Mesendoderm (in vitro differentiated cells): ENCODE results near the gene TXNL4A.

Experiments used
- DNase-seq: peaks from one replicate; pipeline ENCODE4 v3.0.0; 2013
- H2AK5ac ChIP-seq: 2 replicates; pipeline ENCODE4 v1.6.1; 2013; ENCODE audit warnings: low read length, inconsistent platforms
- H2BK120ac ChIP-seq: 2 replicates; pipeline ENCODE4 v1.6.1; 2013; ENCODE audit warnings: low read depth, mild to moderate bottlenecking, low read length, moderate library complexity, mixed read lengths
- H2BK15ac ChIP-seq: replicated peaks from 2 replicates; pipeline ENCODE4 v1.6.1; 2013; ENCODE audit warnings: low read depth, mild to moderate bottlenecking, moderate library complexity
- H2BK5ac ChIP-seq: 2 replicates; pipeline ENCODE4 v1.6.1; 2013; ENCODE audit warnings: low read length, inconsistent platforms
- H3K18ac ChIP-seq: 2 replicates; pipeline ENCODE4 v1.6.1; 2013; ENCODE audit warnings: mild to moderate bottlenecking, low read length, mixed read lengths
- H3K23ac ChIP-seq: one replicate; pipeline ENCODE4 v1.6.1; 2013; ENCODE audit warnings: low read length
- H3K27ac ChIP-seq: 2 replicates; pipeline ENCODE4 v1.5.1; 2013; ENCODE audit warnings: low read depth, mild to moderate bottlenecking, inconsistent platforms, low read length, moderate library complexity
- H3K27me3 ChIP-seq: 2 replicates; pipeline ENCODE4 v1.6.1; 2013; ENCODE audit warnings: low read length, control low read depth, mild to moderate bottlenecking, inconsistent platforms; ENCODE audit not compliant: insufficient read depth, poor library complexity
- H3K36me3 ChIP-seq: 2 replicates; pipeline ENCODE4 v1.6.1; 2013; ENCODE audit warnings: low read length, inconsistent platforms; ENCODE audit not compliant: control insufficient read depth, insufficient read depth
- H3K4ac ChIP-seq: one replicate; pipeline ENCODE4 v1.6.1; 2013; ENCODE audit warnings: low read depth, mild to moderate bottlenecking, low read length, moderate library complexity
- H3K4me1 ChIP-seq: 2 replicates; pipeline ENCODE4 v1.6.1; 2013; ENCODE audit warnings: low read depth, low read length, inconsistent platforms; ENCODE audit not compliant: control insufficient read depth
- H3K4me2 ChIP-seq: 2 replicates; pipeline ENCODE4 v1.6.1; 2013; ENCODE audit warnings: low read length
- H3K4me3 ChIP-seq: 2 replicates; pipeline ENCODE4 v1.5.1; 2013; ENCODE audit warnings: mild to moderate bottlenecking, low read length
- H3K56ac ChIP-seq: one replicate; pipeline ENCODE4 v1.6.1; 2013; ENCODE audit warnings: low read length
- H3K79me1 ChIP-seq: 2 replicates; pipeline ENCODE4 v1.6.1; 2013; ENCODE audit warnings: low read length, inconsistent platforms
- H3K79me2 ChIP-seq: 2 replicates; pipeline ENCODE4 v1.6.1; 2013; ENCODE audit warnings: mild to moderate bottlenecking, low read length; ENCODE audit not compliant: control insufficient read depth, insufficient read depth
- H3K9ac ChIP-seq: 2 replicates; pipeline ENCODE4 v1.6.1; 2013; ENCODE audit warnings: low read length, inconsistent platforms
- H4K5ac ChIP-seq: one replicate; pipeline ENCODE4 v1.6.1; 2013; ENCODE audit warnings: low read length
- H4K8ac ChIP-seq: one replicate; pipeline ENCODE4 v1.6.1; 2013; ENCODE audit warnings: low read depth, mild to moderate bottlenecking, control low read depth, low read length, moderate library complexity
- WGBS: extraction: QIAGEN DNeasy Blood & Tissue Kit; methylation state at CpG from one replicate; pipeline ENCODE4 v1.1.7; 2013; ENCODE audit warnings: low lambda C conversion rate, missing lambda C conversion rate; ENCODE audit not compliant: insufficient coverage; ENCODE audit errors: extremely low coverage; 5-methylcytosine and 5-hydroxymethylcytosine counted together

The TXNL4A gene

GRCh38 chr18:79940126-79940813, 48.1 kb downstream of the TXNL4A start:
- Histone ChIP-seq H3K4me1 (no peaks in the 10 kb centered on the region), H2BK15ac (no peak overlapping the region), H2AK5ac (no peak overlapping the region), H3K56ac (no peak overlapping the region), H3K79me2 (no peaks in the 10 kb centered on the region), H3K18ac (no peak overlapping the region), H2BK5ac (no peak overlapping the region), H3K4me2 (no peak overlapping the region), H2BK120ac (no peak overlapping the region), H4K5ac (no peak overlapping the region), H3K27ac (no peak overlapping the region), H3K27me3 (no peaks in the 10 kb centered on the region), H4K8ac (no peak overlapping the region), H3K79me1 (no peaks in the 10 kb centered on the region), H3K9ac (no peak overlapping the region), H3K23ac (no peak overlapping the region), H3K4me3 (no peak overlapping the region), H3K4ac (no peak overlapping the region), H3K36me3 (no peaks in the 10 kb centered on the region)
- no peak for DNase-seq
- WGBS = no CpG with 5 or more reads among the region's 18 CpGs

- H3K27me3 ChIP-seq = no peaks in the 10 kb centered on the region
- H3K4me3 ChIP-seq = no peak overlapping the region
- H2BK5ac ChIP-seq = no peak overlapping the region
- WGBS = no CpG with 5 or more reads among the region's 5 CpGs
- no peak overlapping the region for H3K56ac ChIP-seq
- no peak overlapping the region for H3K18ac ChIP-seq
- no peak overlapping the region for H4K8ac ChIP-seq
- H2BK120ac ChIP-seq = no peak overlapping the region
- no peaks in the 10 kb centered on the region for H3K79me1 ChIP-seq
- no peak overlapping the region for H4K5ac ChIP-seq
- no peak for DNase-seq
- no peak overlapping the region for H3K27ac ChIP-seq
- H3K9ac ChIP-seq = no peak overlapping the region
- no peak overlapping the region for H3K4me2 ChIP-seq
- no peak overlapping the region for H3K23ac ChIP-seq
- H3K36me3 ChIP-seq = no peaks in the 10 kb centered on the region
- no peaks in the 10 kb centered on the region for H3K79me2 ChIP-seq
- H2AK5ac ChIP-seq = no peak overlapping the region
- H3K4ac ChIP-seq = no peak overlapping the region
- no peak overlapping the region for H2BK15ac ChIP-seq
- no peaks in the 10 kb centered on the region for H3K4me1 ChIP-seq
These were observed 49.3 kb downstream of the TXNL4A start for GRCh38 chr18:79939096-79939495.

GRCh38 chr18:79938196-79938595, 50.2 kb downstream of the TXNL4A start:
- Histone ChIP-seq H3K79me2 (no peaks in the 10 kb centered on the region), H3K18ac (no peak overlapping the region), H3K27ac (no peak overlapping the region), H3K56ac (no peak overlapping the region), H3K4me3 (no peak overlapping the region), H2BK120ac (no peak overlapping the region), H3K36me3 (no peaks in the 10 kb centered on the region), H3K4me2 (no peak overlapping the region), H3K4ac (no peak overlapping the region), H3K9ac (no peak overlapping the region), H3K4me1 (no peaks in the 10 kb centered on the region), H3K23ac (no peak overlapping the region), H2BK15ac (no peak overlapping the region), H4K8ac (no peak overlapping the region), H2BK5ac (no peak overlapping the region), H3K27me3 (no peaks in the 10 kb centered on the region), H4K5ac (no peak overlapping the region), H2AK5ac (no peak overlapping the region), H3K79me1 (no peaks in the 10 kb centered on the region)
- no CpG with 5 or more reads among the region's 9 CpGs for WGBS
- DNase-seq = no peak

- no peak overlapping the region for H2BK120ac ChIP-seq
- no peak overlapping the region for H3K4me3 ChIP-seq
- DNase-seq = no peak
- no peaks in the 10 kb centered on the region for H3K79me2 ChIP-seq
- no peak overlapping the region for H3K18ac ChIP-seq
- H4K8ac ChIP-seq = no peak overlapping the region
- no peaks in the 10 kb centered on the region for H3K4me1 ChIP-seq
- H2AK5ac ChIP-seq = no peak overlapping the region
- H3K27me3 ChIP-seq = no peaks in the 10 kb centered on the region
- no peak overlapping the region for H4K5ac ChIP-seq
- no CpG with 5 or more reads among the region's 25 CpGs for WGBS
- no peak overlapping the region for H3K4ac ChIP-seq
- H3K79me1 ChIP-seq = no peaks in the 10 kb centered on the region
- no peak overlapping the region for H3K4me2 ChIP-seq
- no peak overlapping the region for H2BK15ac ChIP-seq
- H3K9ac ChIP-seq = no peak overlapping the region
- no peak overlapping the region for H2BK5ac ChIP-seq
- no peak overlapping the region for H3K27ac ChIP-seq
- H3K56ac ChIP-seq = no peak overlapping the region
- H3K23ac ChIP-seq = no peak overlapping the region
- H3K36me3 ChIP-seq = no peaks in the 10 kb centered on the region
These were observed 51.1 kb downstream of the TXNL4A start for GRCh38 chr18:79937103-79937860.

- H3K56ac ChIP-seq = no peak overlapping the region
- H4K5ac ChIP-seq = no peak overlapping the region
- no peaks in the 10 kb centered on the region for H3K4me1 ChIP-seq
- no peak for DNase-seq
- no peak overlapping the region for H2BK5ac ChIP-seq
- H3K23ac ChIP-seq = no peak overlapping the region
- H3K79me1 ChIP-seq = no peaks in the 10 kb centered on the region
- no CpG with 5 or more reads among the region's 12 CpGs for WGBS
- no peak overlapping the region for H2AK5ac ChIP-seq
- H3K18ac ChIP-seq = no peak overlapping the region
- H2BK15ac ChIP-seq = no peak overlapping the region
- H3K4me3 ChIP-seq = no peak overlapping the region
- H3K9ac ChIP-seq = no peak overlapping the region
- no peaks in the 10 kb centered on the region for H3K27me3 ChIP-seq
- H2BK120ac ChIP-seq = no peak overlapping the region
- no peak overlapping the region for H3K4me2 ChIP-seq
- H3K79me2 ChIP-seq = no peaks in the 10 kb centered on the region
- H3K27ac ChIP-seq = no peak overlapping the region
- H4K8ac ChIP-seq = no peak overlapping the region
- H3K4ac ChIP-seq = no peak overlapping the region
- H3K36me3 ChIP-seq = no peaks in the 10 kb centered on the region
These were observed 51.7 kb downstream of the TXNL4A start for GRCh38 chr18:79936641-79937040.
